HEK293 (cell line): ENCODE results near the gene MEIG1.
"Not testable (repeated sequence)": the region's sequence is repeated elsewhere in the genome, so short reads cannot be mapped to it uniquely, and the experiment has no call there.

ENCODE experiments used
- CTCF ChIA-PET: fragments of 350-600 bp; formaldehyde crosslinking; extraction: SDS; loops from one replicate; lab custom pipeline; 2021; ENCODE audit warnings: antibody characterized with exemption; lab: Yijun Ruan, JAX
- POLR2A ChIA-PET: fragments of 300-600 bp; formaldehyde crosslinking; extraction: SDS; loops from one replicate; lab custom pipeline; 2020; ENCODE audit warnings: antibody characterized with exemption, inconsistent platforms; lab: Yijun Ruan, JAX
- H3K27ac ChIP-seq: fragments of 200-500 bp; sonication (Bioruptor generic); 2 replicates; pipeline ENCODE4 v1.5.1; 2014; ENCODE audit warnings: low read depth, low read length, control low read depth, inconsistent platforms; ENCODE audit errors: extremely low read depth
- H3K36me3 ChIP-seq, 2 experiments: fragments of 200-500 bp in 1 of 2; sonication (Bioruptor generic) in 1 of 2; 1 replicate in 1 of 2; 2 replicates in 1 of 2; pipeline ENCODE4 v1.5.1; 2014 to 2017; ENCODE audit warnings: inconsistent platforms in 2 of 2, low read length in 2 of 2; ENCODE audit not compliant: control insufficient read depth in 2 of 2, insufficient read depth in 1 of 2
- H3K4me1 ChIP-seq: fragments of 200-500 bp; sonication (Bioruptor generic); 2 replicates; pipeline ENCODE4 v1.5.1; 2014; ENCODE audit warnings: mild to moderate bottlenecking, low read length, inconsistent platforms; ENCODE audit not compliant: control insufficient read depth, insufficient read depth
- H3K4me3 ChIP-seq: 2 replicates; pipeline ENCODE4 v1.5.1; 2011; ENCODE audit warnings: low read depth, mild to moderate bottlenecking, control low read depth, low read length, moderate library complexity
- H3K9me3 ChIP-seq: fragments of 200-500 bp; sonication (Bioruptor generic); 2 replicates; pipeline ENCODE4 v1.5.1; 2014; ENCODE audit warnings: low read depth, low read length, inconsistent platforms; ENCODE audit not compliant: control insufficient read depth, insufficient read depth
- GLIS1 ChIP-seq: fragments of 450-650 bp; formaldehyde crosslinking; IDR thresholded peaks from 2 replicates; pipeline ENCODE4 v1.5.1; 2016; ENCODE audit warnings: missing biosample characterization, missing genetic modification characterization
- WT1 ChIP-seq: fragments of 450-650 bp; formaldehyde crosslinking; IDR thresholded peaks from 2 replicates; pipeline ENCODE4 v1.5.1; 2016; ENCODE audit warnings: missing biosample characterization, missing genetic modification characterization
- ZEB2 ChIP-seq: fragments of 450-650 bp; formaldehyde crosslinking; IDR thresholded peaks from 2 replicates; pipeline ENCODE4 v1.5.1; 2016; ENCODE audit warnings: missing biosample characterization, missing genetic modification characterization
- ZIC2 ChIP-seq: fragments of 450-650 bp; formaldehyde crosslinking; IDR thresholded peaks from 2 replicates; pipeline ENCODE4 v1.5.1; 2016; ENCODE audit warnings: missing biosample characterization, missing genetic modification characterization
- ZNF266 ChIP-seq: fragments of 450-650 bp; formaldehyde crosslinking; IDR thresholded peaks from 2 replicates; pipeline ENCODE4 v1.5.1; 2016; ENCODE audit warnings: missing biosample characterization, missing genetic modification characterization, low read depth
- ZNF274 ChIP-seq, 2 experiments: fragments of 200-500 bp in 1 of 2; fragments of 450-650 bp in 1 of 2; sonication (Bioruptor generic) in 1 of 2; formaldehyde crosslinking in 1 of 2; IDR thresholded peaks; 2 replicates each; pipeline versions ENCODE4 v1.5.1 to v1.6.1; 2014 to 2016; ENCODE audit warnings: borderline replicate concordance in 1 of 2, inconsistent platforms in 1 of 2, low read length in 1 of 2, missing biosample characterization in 1 of 2, missing genetic modification characterization in 1 of 2
- ZNF426 ChIP-seq: fragments of 450-650 bp; formaldehyde crosslinking; IDR thresholded peaks from 2 replicates; pipeline ENCODE4 v1.5.1; 2017; ENCODE audit warnings: missing biosample characterization, missing genetic modification characterization, mild to moderate bottlenecking, inconsistent platforms, moderate library complexity
- ZNF654 ChIP-seq: fragments of 450-650 bp; formaldehyde crosslinking; IDR thresholded peaks from 2 replicates; pipeline ENCODE4 v1.5.1; 2016; ENCODE audit warnings: low read depth, missing biosample characterization, missing genetic modification characterization
- ZNF664 ChIP-seq: fragments of 450-650 bp; formaldehyde crosslinking; IDR thresholded peaks from 2 replicates; pipeline ENCODE4 v1.5.1; 2016; ENCODE audit warnings: missing biosample characterization, missing genetic modification characterization
- ZSCAN30 ChIP-seq: fragments of 450-650 bp; IDR thresholded peaks from 2 replicates; pipeline ENCODE4 v1.5.1; 2018; ENCODE audit warnings: missing biosample characterization, mild to moderate bottlenecking, missing genetic modification characterization, moderate library complexity
- TF ChIP-seq, protein P1 (sequence below): fragments of 450-650 bp; formaldehyde crosslinking; IDR thresholded peaks from 2 replicates; pipeline ENCODE4 v1.5.1; 2016; ENCODE audit warnings: missing biosample characterization, missing genetic modification characterization, borderline replicate concordance
- TF ChIP-seq, protein P2 (sequence below): fragments of 450-650 bp; formaldehyde crosslinking; conservative IDR thresholded peaks from 2 replicates; pipeline ENCODE4 v1.5.1; 2016; ENCODE audit warnings: low read depth, missing biosample characterization, missing genetic modification characterization
- TF ChIP-seq, protein P3 (sequence below): fragments of 450-650 bp; formaldehyde crosslinking; IDR thresholded peaks from 2 replicates; pipeline ENCODE4 v1.5.1; 2016; ENCODE audit warnings: missing biosample characterization, missing genetic modification characterization
- TF ChIP-seq, protein P4 (sequence below): fragments of 450-650 bp; formaldehyde crosslinking; IDR thresholded peaks from 2 replicates; pipeline ENCODE4 v1.5.1; 2017; ENCODE audit warnings: missing biosample characterization, missing genetic modification characterization

MEIG1 gene

DNA sequence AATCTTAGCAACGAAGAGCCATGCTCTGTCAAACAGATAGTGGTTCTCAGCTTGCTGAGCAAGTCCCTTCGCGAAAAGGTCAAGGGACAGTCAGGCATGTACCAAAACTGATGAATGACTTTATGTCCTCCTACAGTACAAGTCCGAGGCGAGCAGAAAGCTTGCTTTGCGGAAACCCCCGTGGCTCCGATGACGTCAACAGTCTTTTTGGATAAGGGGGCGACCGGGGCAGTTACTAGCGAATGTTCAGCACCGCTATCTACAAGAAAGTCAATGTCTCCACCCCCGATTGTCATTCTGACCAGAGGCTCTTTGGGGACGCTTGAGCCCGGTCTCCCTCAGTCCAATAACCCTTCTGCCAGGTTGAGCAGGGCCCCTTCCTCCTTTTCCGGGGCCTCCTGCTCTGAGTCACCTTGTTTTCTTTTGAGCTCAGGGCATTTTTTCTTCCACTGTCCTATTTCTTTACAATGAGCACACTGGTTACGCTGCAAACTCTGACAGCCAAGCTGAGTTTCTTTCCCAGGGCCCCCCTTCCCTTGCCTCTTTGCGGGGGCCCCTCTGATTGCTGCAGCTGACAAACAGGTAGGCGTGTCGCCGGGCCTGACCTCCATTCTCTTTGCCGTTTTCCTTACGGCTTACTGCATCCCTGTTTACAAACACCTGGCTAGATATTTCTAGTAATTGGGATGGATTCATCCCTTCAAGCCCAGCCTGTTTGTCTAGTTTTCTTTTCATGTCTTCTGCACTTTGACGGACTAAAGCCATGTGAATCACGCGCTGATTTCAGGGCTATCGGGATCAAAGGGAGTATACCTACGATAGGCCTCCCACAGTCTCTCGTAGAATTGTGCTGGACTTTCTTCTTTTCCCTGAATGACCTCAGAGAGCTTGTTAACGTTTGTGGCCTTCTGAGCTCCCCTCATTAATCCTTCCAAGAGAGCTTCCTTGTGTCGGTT, 34.6 kb downstream of the MEIG1 start:
- H3K4me1 ChIP-seq, H3K4me3 ChIP-seq, H3K36me3 ChIP-seq, H3K9me3 ChIP-seq, POLR2A ChIA-PET, H3K27ac ChIP-seq: not testable (repeated sequence)
- CTCF ChIA-PET: interaction anchor here (0.7 to 0.9 kb wide), 2 partner anchors 312 to 729 kb away, joined by 3 read pairs; no protein-coding TSS in a partner anchor

DNA sequence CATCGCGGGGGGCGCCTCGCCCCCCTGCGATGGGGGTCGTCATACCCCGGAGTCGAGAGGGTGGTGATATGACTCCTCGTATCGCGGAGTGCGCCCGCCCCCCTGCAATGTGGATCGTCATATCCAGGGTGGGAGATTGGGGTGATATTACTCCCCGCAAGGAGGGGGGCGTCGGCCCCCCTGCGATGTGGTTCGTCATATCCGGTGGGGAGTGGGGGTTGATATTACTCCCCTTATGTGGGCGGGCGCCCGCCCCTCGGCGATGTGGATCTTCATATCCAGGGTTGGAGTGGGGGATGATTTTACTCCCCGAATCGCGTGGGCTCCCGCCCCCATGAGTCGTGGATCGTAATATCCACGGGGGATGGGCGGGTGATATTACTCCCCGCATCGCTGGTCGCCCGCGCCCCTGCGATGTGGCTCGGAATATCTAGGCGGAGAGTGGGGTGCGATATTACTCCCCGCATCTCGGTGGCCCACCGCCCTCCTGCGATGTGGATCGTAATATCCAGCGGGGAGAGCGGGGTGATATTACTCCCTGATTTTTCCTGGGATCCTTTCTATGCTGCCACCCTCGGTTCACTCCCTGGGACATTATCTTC, 36.9 kb downstream of the MEIG1 start:
- POLR2A ChIA-PET: no interaction called here
- no peaks in the 10 kb centered on the region for H3K9me3 ChIP-seq
- TF ChIP-seq ZNF274 (IDR thresholded peaks at IDR 0.05; ENCODE audit: low read length) (no peak), ZNF274 (tag by site-specific recombination; IDR thresholded peaks at IDR 0.05; ENCODE audit: borderline replicate concordance) (no peak), GLIS1 (tag by site-specific recombination) (peak; percentile 32)
- TF ChIP-seq, all 188 proteins: peak for 1
- Histone ChIP-seq H3K4me1 (no peaks in the 10 kb centered on the region), H3K4me3 (peak overlapping the region; percentile 52), H3K27ac (peak overlapping the region; percentile 37; the same call in 1 of the 2 replicates), H3K36me3 (no peaks in the 10 kb centered on the region)
- CTCF ChIA-PET: no interaction called here

DNA sequence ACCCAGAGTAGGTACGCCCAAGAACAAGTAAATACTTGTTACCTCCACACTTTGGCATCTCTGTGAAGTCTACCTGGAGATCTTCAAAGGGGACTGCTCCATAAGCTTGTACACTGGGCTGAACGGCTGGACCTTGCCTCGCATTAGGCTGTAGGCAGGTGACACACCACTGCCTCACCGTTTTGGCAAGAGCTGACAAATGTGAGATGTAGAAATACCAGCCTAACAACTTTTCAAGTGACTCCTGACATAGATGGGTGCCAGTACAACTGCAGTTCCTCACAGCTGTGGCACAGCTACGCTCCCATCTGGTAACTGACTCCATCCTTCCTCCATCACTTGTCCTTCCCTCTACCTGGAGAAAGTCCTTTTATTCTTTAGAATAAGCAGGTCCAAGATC, 54.3 kb downstream of the MEIG1 start:
- H3K36me3 ChIP-seq, CTCF ChIA-PET, H3K27ac ChIP-seq, H3K4me3 ChIP-seq, H3K9me3 ChIP-seq, POLR2A ChIA-PET, H3K4me1 ChIP-seq: not testable (repeated sequence)

DNA sequence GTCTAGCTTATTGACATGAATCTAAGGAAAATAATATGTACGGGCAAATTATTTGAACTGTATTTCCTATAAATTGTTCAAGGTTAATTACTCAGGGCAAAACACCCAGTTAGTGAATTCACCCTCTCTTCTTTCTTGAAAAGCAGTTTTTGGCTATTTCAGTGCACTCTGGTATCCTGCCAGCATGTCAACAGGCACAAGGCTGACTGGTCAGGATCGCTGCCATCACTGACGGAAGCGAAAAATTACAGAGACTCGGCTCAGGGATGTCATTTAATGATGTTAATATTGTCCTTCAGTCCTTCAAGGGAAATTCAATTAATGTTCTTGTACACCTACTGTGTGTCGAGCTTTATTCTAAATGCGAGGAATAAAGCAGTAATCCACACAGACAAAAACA, 56.3 kb downstream of the MEIG1 start:
- POLR2A ChIA-PET: no interaction called here
- CTCF ChIA-PET: no interaction called here

More for the DNA sequence above, 56.3 kb downstream of the MEIG1 start:
- Histone ChIP-seq H3K4me3 (no peak overlapping the region), H3K27ac (no peak overlapping the region), H3K4me1 (no peaks in the 10 kb centered on the region), H3K9me3 (no peaks in the 10 kb centered on the region), H3K36me3 (no peaks in the 10 kb centered on the region)
- TF ChIP-seq ZEB2 (tag by site-specific recombination): no peak
- no peak for TF ChIP-seq ZSCAN30 (tag by site-specific recombination)
- TF ChIP-seq WT1 (tag by site-specific recombination): no peak
- TF ChIP-seq, protein P1, sequence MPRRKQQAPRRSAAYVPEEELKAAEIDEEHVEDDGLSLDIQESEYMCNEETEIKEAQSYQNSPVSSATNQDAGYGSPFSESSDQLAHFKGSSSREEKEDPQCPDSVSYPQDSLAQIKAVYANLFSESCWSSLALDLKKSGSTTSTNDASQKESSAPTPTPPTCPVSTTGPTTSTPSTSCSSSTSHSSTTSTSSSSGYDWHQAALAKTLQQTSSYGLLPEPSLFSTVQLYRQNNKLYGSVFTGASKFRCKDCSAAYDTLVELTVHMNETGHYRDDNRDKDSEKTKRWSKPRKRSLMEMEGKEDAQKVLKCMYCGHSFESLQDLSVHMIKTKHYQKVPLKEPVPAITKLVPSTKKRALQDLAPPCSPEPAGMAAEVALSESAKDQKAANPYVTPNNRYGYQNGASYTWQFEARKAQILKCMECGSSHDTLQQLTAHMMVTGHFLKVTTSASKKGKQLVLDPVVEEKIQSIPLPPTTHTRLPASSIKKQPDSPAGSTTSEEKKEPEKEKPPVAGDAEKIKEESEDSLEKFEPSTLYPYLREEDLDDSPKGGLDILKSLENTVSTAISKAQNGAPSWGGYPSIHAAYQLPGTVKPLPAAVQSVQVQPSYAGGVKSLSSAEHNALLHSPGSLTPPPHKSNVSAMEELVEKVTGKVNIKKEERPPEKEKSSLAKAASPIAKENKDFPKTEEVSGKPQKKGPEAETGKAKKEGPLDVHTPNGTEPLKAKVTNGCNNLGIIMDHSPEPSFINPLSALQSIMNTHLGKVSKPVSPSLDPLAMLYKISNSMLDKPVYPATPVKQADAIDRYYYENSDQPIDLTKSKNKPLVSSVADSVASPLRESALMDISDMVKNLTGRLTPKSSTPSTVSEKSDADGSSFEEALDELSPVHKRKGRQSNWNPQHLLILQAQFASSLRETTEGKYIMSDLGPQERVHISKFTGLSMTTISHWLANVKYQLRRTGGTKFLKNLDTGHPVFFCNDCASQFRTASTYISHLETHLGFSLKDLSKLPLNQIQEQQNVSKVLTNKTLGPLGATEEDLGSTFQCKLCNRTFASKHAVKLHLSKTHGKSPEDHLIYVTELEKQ: no peak
- TF ChIP-seq ZNF664 (tag by site-specific recombination): no peak
- TF ChIP-seq, protein P2, sequence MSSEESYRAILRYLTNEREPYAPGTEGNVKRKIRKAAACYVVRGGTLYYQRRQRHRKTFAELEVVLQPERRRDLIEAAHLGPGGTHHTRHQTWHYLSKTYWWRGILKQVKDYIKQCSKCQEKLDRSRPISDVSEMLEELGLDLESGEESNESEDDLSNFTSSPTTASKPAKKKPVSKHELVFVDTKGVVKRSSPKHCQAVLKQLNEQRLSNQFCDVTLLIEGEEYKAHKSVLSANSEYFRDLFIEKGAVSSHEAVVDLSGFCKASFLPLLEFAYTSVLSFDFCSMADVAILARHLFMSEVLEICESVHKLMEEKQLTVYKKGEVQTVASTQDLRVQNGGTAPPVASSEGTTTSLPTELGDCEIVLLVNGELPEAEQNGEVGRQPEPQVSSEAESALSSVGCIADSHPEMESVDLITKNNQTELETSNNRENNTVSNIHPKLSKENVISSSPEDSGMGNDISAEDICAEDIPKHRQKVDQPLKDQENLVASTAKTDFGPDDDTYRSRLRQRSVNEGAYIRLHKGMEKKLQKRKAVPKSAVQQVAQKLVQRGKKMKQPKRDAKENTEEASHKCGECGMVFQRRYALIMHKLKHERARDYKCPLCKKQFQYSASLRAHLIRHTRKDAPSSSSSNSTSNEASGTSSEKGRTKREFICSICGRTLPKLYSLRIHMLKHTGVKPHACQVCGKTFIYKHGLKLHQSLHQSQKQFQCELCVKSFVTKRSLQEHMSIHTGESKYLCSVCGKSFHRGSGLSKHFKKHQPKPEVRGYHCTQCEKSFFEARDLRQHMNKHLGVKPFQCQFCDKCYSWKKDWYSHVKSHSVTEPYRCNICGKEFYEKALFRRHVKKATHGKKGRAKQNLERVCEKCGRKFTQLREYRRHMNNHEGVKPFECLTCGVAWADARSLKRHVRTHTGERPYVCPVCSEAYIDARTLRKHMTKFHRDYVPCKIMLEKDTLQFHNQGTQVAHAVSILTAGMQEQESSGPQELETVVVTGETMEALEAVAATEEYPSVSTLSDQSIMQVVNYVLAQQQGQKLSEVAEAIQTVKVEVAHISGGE (tag by site-specific recombination): no peak
- no peak for TF ChIP-seq ZNF266 (tag by site-specific recombination)
- TF ChIP-seq ZIC2 (tag by site-specific recombination): no peak
- TF ChIP-seq, protein P3, sequence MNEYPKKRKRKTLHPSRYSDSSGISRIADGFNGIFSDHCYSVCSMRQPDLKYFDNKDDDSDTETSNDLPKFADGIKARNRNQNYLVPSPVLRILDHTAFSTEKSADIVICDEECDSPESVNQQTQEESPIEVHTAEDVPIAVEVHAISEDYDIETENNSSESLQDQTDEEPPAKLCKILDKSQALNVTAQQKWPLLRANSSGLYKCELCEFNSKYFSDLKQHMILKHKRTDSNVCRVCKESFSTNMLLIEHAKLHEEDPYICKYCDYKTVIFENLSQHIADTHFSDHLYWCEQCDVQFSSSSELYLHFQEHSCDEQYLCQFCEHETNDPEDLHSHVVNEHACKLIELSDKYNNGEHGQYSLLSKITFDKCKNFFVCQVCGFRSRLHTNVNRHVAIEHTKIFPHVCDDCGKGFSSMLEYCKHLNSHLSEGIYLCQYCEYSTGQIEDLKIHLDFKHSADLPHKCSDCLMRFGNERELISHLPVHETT: no peak
- no peak for TF ChIP-seq ZNF654
- TF ChIP-seq, protein P4, sequence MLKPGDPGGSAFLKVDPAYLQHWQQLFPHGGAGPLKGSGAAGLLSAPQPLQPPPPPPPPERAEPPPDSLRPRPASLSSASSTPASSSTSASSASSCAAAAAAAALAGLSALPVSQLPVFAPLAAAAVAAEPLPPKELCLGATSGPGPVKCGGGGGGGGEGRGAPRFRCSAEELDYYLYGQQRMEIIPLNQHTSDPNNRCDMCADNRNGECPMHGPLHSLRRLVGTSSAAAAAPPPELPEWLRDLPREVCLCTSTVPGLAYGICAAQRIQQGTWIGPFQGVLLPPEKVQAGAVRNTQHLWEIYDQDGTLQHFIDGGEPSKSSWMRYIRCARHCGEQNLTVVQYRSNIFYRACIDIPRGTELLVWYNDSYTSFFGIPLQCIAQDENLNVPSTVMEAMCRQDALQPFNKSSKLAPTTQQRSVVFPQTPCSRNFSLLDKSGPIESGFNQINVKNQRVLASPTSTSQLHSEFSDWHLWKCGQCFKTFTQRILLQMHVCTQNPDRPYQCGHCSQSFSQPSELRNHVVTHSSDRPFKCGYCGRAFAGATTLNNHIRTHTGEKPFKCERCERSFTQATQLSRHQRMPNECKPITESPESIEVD (tag by site-specific recombination): no peak
- no peak for TF ChIP-seq ZNF426 (tag by site-specific recombination)
